Muscle of leg (tissue), 11 donors: ENCODE results near the gene SFT2D3. TPM values are rescaled to one million over a fixed set of nuclear protein-coding genes. Genes with fewer than 3 reads are reported as not detected.

Experiments
- DNase-seq: peaks from one replicate; pipeline ENCODE4 v3.0.0; 2013
- H3K27ac ChIP-seq: one replicate; pipeline ENCODE4 v1.5.1; 2013; ENCODE audit warnings: mild to moderate bottlenecking, low read length, control low read depth
- H3K27me3 ChIP-seq: one replicate; pipeline ENCODE4 v1.6.1; 2013; ENCODE audit warnings: low read length; ENCODE audit not compliant: control insufficient read depth, insufficient read depth
- H3K36me3 ChIP-seq: one replicate; pipeline ENCODE4 v1.6.1; 2013; ENCODE audit warnings: low read length; ENCODE audit not compliant: control insufficient read depth, insufficient read depth
- H3K4me1 ChIP-seq: one replicate; pipeline ENCODE4 v1.6.1; 2013; ENCODE audit warnings: low read length; ENCODE audit not compliant: control insufficient read depth, insufficient read depth
- H3K4me3 ChIP-seq: one replicate; pipeline ENCODE4 v1.5.1; 2013; ENCODE audit warnings: low read length, control low read depth
- H3K9me3 ChIP-seq: replicated peaks from 2 replicates; pipeline ENCODE4 v1.6.1; 2013; ENCODE audit warnings: low read depth, low read length; ENCODE audit not compliant: control insufficient read depth
- WGBS: methylation state at CpG from one replicate; pipeline ENCODE4 v1.1.5; 2013; ENCODE audit warnings: missing lambda C conversion rate; ENCODE audit not compliant: insufficient coverage; 5-methylcytosine and 5-hydroxymethylcytosine counted together
- polyA plus RNA-seq, 8 donors: library from polyadenylated mRNA; unstranded; fragments of 120-200 nt; gene quantifications; one replicate each; pipeline versions ENCODE4 v1.2.1 to v1.2.3, GENCODE V29; 2013; ENCODE audit warnings: inconsistent platforms in 1 of 8, low replicate concordance in 1 of 8; ENCODE audit not compliant: insufficient read length in 8 of 8, insufficient read depth in 1 of 8
- total RNA-seq: library from RNA; stranded (reverse); fragments of 120-200 nt; gene quantifications from one replicate; pipeline ENCODE4 v1.2.4, GENCODE V29; 2013

The SFT2D3 gene
- total and polyA plus RNA-seq, 9 donors, result 0.57 to 6.4 (median 0.61) TPM; not detected in 6

DNA sequence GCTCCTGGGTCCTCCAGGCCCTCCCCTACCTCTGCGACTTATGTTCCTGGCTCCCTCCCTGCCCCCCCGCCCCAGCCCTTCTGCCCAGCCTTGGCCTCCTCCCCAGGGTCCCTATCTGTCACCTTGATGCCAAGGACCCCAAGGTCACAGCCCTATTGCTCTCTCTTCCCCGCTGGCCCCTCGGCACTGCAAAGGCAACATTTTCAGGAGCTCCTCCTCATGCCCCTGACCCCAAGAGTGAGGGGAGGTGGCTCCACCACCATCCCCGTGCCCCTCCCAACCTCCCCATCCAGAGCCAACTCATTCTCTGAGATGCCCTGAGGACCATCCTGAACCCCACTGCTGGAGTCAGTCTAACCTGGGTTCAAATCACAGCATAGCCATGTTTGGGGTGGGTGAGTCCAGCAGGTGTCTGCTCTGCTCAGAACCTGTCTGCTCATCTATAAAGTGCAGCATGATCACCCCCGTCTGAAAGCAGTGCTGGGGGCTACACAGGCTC, 37.7 kb upstream of the SFT2D3 start:
- Histone ChIP-seq H3K27me3 (peaks cover 33% of the 10 kb centered on the region), H3K36me3 (peaks cover 2% of the 10 kb centered on the region), H3K27ac (peak overlapping the region; percentile 42), H3K4me3 (no peak overlapping the region), H3K9me3 (no peaks in the 10 kb centered on the region), H3K4me1 (peaks cover 42% of the 10 kb centered on the region)
- DNase-seq, result no peak
- 67% methylated on average over 3 of the region's 6 CpGs for WGBS

DNA sequence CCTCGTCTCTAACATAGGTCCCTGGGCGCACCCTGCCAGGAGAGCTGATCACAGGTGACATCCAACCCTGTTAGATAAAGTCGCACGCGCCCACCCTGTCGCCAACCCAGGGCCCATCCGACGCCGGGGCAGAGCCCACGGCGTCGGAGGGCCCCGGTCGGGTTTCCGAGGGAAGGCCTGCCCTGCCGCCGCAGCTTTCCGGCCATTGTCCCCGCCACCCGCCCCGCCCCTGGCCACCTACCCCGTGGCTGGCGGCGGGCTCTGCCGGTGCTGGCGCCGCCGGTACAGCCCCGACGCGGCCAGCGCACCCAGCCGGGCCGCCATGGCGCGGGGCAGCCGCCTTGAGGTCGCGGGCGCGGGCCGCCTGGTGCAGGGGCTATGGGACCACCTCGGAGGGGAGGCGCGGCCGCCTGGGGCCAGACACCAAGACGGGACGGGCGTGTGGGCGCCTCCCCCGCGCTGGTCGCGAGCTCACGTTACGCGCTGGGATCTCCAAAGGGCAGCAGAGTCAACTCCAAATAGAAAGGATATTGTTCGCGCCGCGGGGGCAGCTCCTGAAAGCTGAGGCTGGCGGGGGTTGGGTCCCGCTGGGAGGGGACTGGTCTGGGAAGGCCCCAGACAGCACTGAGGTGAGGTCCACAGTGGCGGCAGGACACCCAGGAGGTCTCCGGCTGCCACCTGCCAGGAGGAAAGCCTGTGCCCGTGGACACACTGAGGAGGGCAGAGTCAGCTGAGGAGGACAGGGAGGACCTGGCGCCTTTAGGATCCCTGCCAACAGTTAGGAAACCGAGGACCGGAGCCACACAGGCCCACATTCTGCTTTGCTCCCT, 37.0 kb upstream of the SFT2D3 start:
- no peak for DNase-seq
- H3K4me1 ChIP-seq, result peaks cover 37% of the 10 kb centered on the region

DNA sequence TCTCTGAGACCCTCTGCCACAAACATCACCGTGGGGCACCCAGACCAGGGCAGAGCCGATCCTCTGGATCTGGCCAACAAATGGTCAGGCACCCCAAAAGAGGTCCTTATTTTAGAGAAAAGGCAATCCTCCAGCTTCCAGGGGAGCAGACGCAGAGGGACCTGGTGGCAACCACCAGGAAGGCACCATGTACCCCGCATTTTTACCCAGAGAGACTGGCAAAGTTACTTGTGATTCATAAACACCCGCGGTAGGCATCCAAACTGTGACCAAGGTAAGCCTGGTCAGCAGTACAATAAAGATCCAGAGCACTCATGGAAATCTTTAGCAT, 36.4 kb upstream of the SFT2D3 start:
- H3K36me3 ChIP-seq, result peaks cover 2% of the 10 kb centered on the region
- no peak for DNase-seq
- H3K4me3 ChIP-seq, result no peak overlapping the region
- H3K27ac ChIP-seq, result peak overlapping the region; percentile 20
- no peaks in the 10 kb centered on the region for H3K9me3 ChIP-seq
- H3K27me3 ChIP-seq, result peaks cover 35% of the 10 kb centered on the region
- peaks cover 32% of the 10 kb centered on the region for H3K4me1 ChIP-seq
- 84% methylated on average over 5 of the region's 6 CpGs for WGBS

More for the DNA sequence above, 37.0 kb upstream of the SFT2D3 start:
- Histone ChIP-seq H3K27ac (peak overlapping the region; percentile 42), H3K36me3 (peaks cover 2% of the 10 kb centered on the region), H3K4me3 (no peak overlapping the region), H3K9me3 (no peaks in the 10 kb centered on the region), H3K27me3 (peaks cover 35% of the 10 kb centered on the region)
- WGBS, result 12% methylated on average over 67 of the region's 69 CpGs

DNA sequence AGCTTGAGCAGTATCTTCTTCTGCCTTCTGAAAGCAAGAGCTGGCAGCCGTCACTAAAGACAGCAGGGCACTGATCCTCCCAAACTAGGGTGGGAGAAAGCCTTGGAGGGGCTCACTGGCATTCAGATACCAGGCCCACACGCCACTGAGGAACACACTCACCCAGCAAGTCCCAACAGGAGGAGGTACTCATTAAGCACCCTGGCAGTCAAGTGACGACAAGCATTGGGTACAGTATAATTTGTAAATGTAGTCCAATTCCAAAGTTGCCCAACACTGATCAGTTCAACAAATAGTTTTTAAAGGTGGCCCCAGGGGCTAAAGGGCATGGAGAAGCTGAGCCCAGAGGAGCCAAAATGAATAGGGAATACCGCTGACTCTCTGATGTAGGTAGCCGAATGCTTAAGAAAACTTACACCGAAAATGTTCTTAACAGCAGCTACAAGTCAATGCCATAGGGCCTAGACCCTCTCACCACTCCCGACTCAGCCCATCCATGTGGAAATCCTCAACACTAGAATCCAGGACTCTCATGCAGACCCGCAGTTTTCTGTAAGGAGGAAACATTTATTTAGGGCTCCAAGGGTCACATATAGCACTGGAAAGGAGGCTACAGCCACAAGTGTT, 35.9 kb upstream of the SFT2D3 start:
- Histone ChIP-seq H3K27ac (no peak overlapping the region), H3K4me3 (no peak overlapping the region), H3K4me1 (peaks cover 32% of the 10 kb centered on the region), H3K36me3 (peaks cover 2% of the 10 kb centered on the region), H3K9me3 (no peaks in the 10 kb centered on the region), H3K27me3 (peaks cover 35% of the 10 kb centered on the region)
- DNase-seq, result no peak
- WGBS, result 91% methylated on average over 4 of the region's 8 CpGs

DNA sequence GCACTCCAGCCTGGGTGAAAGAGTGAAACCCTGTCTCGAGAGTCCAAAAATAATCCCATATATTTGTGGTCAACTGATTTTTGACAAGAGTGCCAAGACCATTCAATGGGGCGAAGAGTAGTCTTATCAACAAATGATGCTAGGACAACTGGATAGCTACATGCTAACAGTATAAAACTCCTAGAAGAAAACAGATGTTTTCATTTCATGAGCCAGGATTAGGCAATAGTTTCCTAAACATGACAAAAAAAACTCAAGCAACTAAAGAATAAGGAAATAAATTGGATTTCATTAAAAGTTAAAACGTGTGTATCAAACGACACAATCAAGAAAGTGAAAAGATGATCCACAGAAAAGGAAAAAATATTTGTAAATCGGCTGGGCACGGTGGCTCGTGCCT, 32.2 kb upstream of the SFT2D3 start:
- Histone ChIP-seq H3K36me3 (peaks cover 2% of the 10 kb centered on the region), H3K4me1 (peaks cover 20% of the 10 kb centered on the region), H3K27ac (no peak overlapping the region), H3K9me3 (no peaks in the 10 kb centered on the region), H3K27me3 (peaks cover 26% of the 10 kb centered on the region), H3K4me3 (no peak overlapping the region)
- WGBS, result 86% methylated on average over 6 of the region's 7 CpGs
- DNase-seq, result no peak

DNA sequence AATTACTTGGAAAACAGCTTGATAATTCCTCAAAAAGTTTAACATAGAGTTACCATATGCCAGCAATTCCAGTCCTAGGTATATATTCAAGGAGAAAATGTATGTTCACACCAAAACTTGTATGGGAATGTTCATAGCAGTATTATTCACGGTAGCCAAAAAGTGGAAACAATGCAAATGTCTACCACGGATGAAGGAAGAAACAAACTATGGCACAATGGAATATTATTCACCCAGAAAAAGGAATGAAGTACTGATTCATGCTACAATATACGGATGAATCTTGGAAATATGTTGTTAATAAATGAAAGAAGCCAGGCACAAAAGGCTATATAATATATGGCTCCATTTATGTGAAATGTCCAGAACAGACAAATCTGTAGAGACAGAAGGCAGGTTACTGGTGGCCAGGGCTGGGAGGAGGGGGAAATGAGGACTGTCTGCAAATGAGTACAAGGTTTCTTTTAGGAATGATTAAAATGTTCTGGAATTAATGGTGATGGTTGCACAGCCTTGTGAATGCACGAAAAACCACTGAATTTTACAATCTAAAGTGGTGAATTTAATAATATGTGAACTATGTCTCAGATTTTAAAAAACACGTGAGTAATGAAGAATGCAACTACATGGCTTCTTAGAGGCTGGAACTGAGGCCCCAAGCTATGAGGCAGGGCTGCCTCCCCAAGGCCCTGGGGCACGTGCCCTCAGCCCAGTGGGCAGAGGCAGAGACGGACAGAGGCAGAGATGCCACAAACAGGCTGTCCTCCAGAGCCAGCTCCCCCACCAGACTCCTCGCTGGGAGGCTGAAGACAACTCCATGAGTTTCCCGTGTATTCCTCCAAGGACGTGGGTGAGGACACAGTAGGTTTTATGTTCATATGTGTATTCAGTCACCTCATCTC, 31.0 kb upstream of the SFT2D3 start:
- no peaks in the 10 kb centered on the region for H3K9me3 ChIP-seq
- H3K27me3 ChIP-seq, result peaks cover 20% of the 10 kb centered on the region
- H3K27ac ChIP-seq, result no peak overlapping the region
- H3K36me3 ChIP-seq, result peaks cover 2% of the 10 kb centered on the region
- peaks cover 19% of the 10 kb centered on the region for H3K4me1 ChIP-seq
- no peak overlapping the region for H3K4me3 ChIP-seq
- WGBS, result 59% methylated on average over 2 of the region's 10 CpGs
- no peak for DNase-seq

DNA sequence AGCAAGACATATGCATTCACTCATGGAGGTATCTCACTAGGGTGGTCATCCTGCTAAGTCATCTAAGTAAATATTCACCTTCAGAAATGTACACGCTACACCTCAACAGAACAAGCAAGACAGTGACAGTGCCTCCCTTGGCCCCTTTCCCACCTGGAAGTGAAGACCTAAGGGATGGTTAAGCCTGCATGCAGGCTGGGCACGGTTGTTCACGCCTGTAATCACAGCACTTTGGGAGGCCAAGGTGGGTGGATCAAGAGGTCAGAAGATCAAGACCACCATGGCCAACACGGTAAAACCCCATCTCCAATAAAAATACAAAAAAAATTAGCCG, 30.4 kb upstream of the SFT2D3 start:
- H3K9me3 ChIP-seq, result no peaks in the 10 kb centered on the region
- peaks cover 19% of the 10 kb centered on the region for H3K27me3 ChIP-seq
- no peak overlapping the region for H3K27ac ChIP-seq
- no peak overlapping the region for H3K4me3 ChIP-seq
- DNase-seq, result no peak
- 80% methylated on average over 1 of the region's 5 CpGs for WGBS
- peaks cover 2% of the 10 kb centered on the region for H3K36me3 ChIP-seq
- peaks cover 25% of the 10 kb centered on the region for H3K4me1 ChIP-seq

DNA sequence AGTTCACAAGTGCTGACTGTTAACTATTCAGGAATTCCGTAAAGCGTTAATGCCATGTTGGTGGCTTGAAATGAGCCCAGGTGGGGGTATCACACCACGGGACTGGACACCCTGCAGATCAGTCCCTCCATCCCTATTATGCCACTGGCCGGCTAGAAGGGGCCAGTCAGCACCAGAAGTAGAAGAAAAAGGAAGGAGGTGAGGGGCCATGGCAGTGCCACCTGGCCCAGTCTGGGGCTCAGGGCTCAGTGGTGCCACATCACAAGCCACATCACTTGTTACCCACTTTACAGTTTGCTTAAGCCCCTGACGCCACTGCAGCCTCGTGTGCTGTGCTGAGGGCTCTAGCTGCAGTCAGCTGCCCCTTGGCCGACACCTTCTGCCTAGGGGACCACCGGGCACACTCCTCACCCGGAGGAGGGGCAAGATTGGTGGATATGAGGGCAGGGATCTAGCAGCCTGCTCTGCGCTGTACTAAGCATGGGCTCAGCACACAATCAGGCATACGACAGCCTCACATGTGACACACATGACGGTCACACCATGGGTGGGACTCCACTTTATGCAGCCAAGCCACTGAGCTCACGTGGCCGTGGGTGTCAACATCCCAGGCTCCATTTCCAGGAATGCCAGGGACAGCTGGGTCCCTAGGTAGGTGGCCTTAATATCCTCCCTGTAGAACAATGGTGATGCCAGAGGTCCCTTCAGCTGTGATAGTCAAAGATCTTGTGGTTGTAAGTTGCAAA, 29.6 kb upstream of the SFT2D3 start:
- peaks cover 32% of the 10 kb centered on the region for H3K4me1 ChIP-seq
- no peak overlapping the region for H3K27ac ChIP-seq
- H3K36me3 ChIP-seq, result peaks cover 2% of the 10 kb centered on the region
- 78% methylated on average over 12 of the region's 14 CpGs for WGBS
- H3K9me3 ChIP-seq, result no peaks in the 10 kb centered on the region
- H3K27me3 ChIP-seq, result peaks cover 21% of the 10 kb centered on the region
- DNase-seq, result no peak
- H3K4me3 ChIP-seq, result no peak overlapping the region

DNA sequence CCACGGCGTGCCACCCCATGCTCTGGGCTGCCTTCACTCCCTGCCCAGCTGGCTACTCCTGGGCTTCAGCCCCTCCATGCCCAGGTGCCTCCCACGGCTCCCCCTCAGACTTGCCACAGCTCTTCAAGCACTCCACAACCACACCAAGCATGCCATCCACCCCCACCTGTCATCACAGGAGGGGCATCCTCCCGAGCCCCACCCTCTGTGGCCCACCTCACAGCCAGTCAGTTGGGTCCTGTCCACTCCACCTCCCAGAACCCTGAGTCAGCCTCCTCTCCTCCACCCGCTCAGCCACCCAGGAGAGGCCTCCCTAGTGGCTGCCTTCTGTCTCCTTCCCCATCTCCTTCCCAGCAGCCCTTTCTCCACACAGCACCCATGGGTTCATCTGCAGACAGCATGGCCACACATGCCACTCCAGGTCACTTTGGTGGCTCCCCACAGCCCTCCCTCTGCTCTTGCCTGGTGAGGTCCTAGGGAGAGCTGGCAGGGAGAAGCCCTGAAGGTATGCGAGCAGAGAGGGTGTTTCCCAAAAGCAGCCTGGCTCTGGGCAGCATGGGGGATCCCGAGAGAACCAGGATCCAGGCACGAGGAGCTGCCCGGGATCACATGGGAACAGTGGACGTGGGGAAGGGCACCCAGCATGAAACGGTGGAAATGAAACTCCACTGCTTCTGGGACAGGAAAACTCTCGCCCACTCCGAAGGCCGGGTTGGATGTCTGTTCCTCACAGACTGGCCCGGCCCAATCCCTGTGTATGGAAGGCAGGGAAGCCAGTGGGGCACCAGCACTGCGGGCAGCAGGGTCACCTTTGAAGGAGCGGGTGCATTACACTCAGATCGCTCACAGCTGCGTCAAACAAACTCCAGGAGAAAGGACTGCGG, 28.7 kb upstream of the SFT2D3 start:
- H3K9me3 ChIP-seq, result no peaks in the 10 kb centered on the region
- H3K4me1 ChIP-seq, result peaks cover 35% of the 10 kb centered on the region
- 73% methylated on average over 17 of the region's 20 CpGs for WGBS
- DNase-seq, result no peak
- no peak overlapping the region for H3K27ac ChIP-seq
- H3K36me3 ChIP-seq, result peaks cover 2% of the 10 kb centered on the region
- no peak overlapping the region for H3K4me3 ChIP-seq
- H3K27me3 ChIP-seq, result peaks cover 30% of the 10 kb centered on the region
